IMR-90 (cell line): ENCODE results near the gene IKBKE. TPM values are rescaled to one million over a fixed set of nuclear protein-coding genes. Genes with fewer than 3 reads are reported as not detected.

Source experiments
- ATAC-seq: fragments of 200-7000 bp; cut with Tn5 transposase; 2 replicates; pipeline ENCODE4 v1.9.1; 2020; ENCODE audit warnings: low read depth, mild to moderate bottlenecking, moderate library complexity
- BruUV-seq: library from RNA; stranded (reverse); fragments of 400-500 nt; replicated peaks from 2 replicates; lab custom pipeline; 2021; lab: Mats Ljungman, UMichigan
- CTCF ChIA-PET: fragments of 300-600 bp; formaldehyde crosslinking; extraction: SDS; loops from one replicate; lab custom pipeline; 2021; ENCODE audit warnings: antibody characterized with exemption; lab: Yijun Ruan, JAX
- POLR2A ChIA-PET: fragments of 300-600 bp; sonication (Branson Sonifier 250); formaldehyde crosslinking; loops from one replicate; lab custom pipeline; 2022; ENCODE audit warnings: antibody characterized with exemption; ENCODE audit not compliant: unreplicated experiment; lab: Charles Lee
- DNase-seq: peaks from one replicate; pipeline ENCODE4 v3.0.0; 2013
- H2AFZ ChIP-seq: replicated peaks from 2 replicates; pipeline ENCODE3; 2013; ENCODE audit warnings: low read length, mild to moderate bottlenecking; ENCODE audit not compliant: poor library complexity
- H2AK5ac ChIP-seq: 2 replicates; pipeline ENCODE4 v1.6.1; 2013; ENCODE audit warnings: low read depth, low read length, inconsistent platforms
- H2AK9ac ChIP-seq: replicated peaks from 2 replicates; pipeline ENCODE3; 2013; ENCODE audit warnings: mild to moderate bottlenecking, low read depth, low read length, moderate library complexity; ENCODE audit not compliant: poor library complexity
- H2BK120ac ChIP-seq: 2 replicates; pipeline ENCODE4 v1.6.1; 2013; ENCODE audit warnings: low read depth, low read length, inconsistent platforms
- H2BK15ac ChIP-seq: 3 replicates; pipeline ENCODE4 v1.6.1; 2013; ENCODE audit warnings: low read depth, low read length, inconsistent platforms
- H2BK20ac ChIP-seq: 2 replicates; pipeline ENCODE4 v1.6.1; 2013; ENCODE audit warnings: low read depth, mild to moderate bottlenecking, inconsistent platforms, low read length, moderate library complexity
- H2BK5ac ChIP-seq: 2 replicates; pipeline ENCODE4 v1.6.1; 2013; ENCODE audit warnings: mild to moderate bottlenecking, low read depth, low read length, inconsistent platforms; ENCODE audit not compliant: poor library complexity, severe bottlenecking
- H3K14ac ChIP-seq: replicated peaks from 2 replicates; pipeline ENCODE4 v1.6.1; 2013; ENCODE audit warnings: low read depth, low read length, inconsistent platforms
- H3K18ac ChIP-seq: 2 replicates; pipeline ENCODE4 v1.6.1; 2013; ENCODE audit warnings: low read depth, low read length, control low read depth
- H3K23ac ChIP-seq: 2 replicates; pipeline ENCODE4 v1.6.1; 2013; ENCODE audit warnings: low read depth, low read length, inconsistent platforms
- H3K27ac ChIP-seq: 2 replicates; pipeline ENCODE4 v1.5.1; 2013; ENCODE audit warnings: mild to moderate bottlenecking, control low read depth, low read length; ENCODE audit not compliant: insufficient read depth
- H3K27me3 ChIP-seq: 2 replicates; pipeline ENCODE4 v1.6.1; 2013; ENCODE audit warnings: low read length; ENCODE audit not compliant: control insufficient read depth, insufficient read depth
- H3K36me3 ChIP-seq: 2 replicates; pipeline ENCODE4 v1.6.1; 2013; ENCODE audit warnings: low read length, mixed read lengths; ENCODE audit not compliant: control insufficient read depth, insufficient read depth
- H3K4ac ChIP-seq: 2 replicates; pipeline ENCODE4 v1.6.1; 2013; ENCODE audit warnings: low read depth, low read length, inconsistent platforms
- H3K4me1 ChIP-seq: 2 replicates; pipeline ENCODE4 v1.6.1; 2013; ENCODE audit warnings: low read length, mixed read lengths; ENCODE audit not compliant: control insufficient read depth, insufficient read depth
- H3K4me2 ChIP-seq: 2 replicates; pipeline ENCODE4 v1.6.1; 2013; ENCODE audit warnings: low read depth, mild to moderate bottlenecking, control low read depth, low read length, moderate library complexity
- H3K4me3 ChIP-seq: 2 replicates; pipeline ENCODE4 v1.5.1; 2013; ENCODE audit warnings: low read depth, mild to moderate bottlenecking, control low read depth, low read length, moderate library complexity; ENCODE audit not compliant: insufficient read depth
- H3K56ac ChIP-seq: 2 replicates; pipeline ENCODE4 v1.6.1; 2013; ENCODE audit warnings: low read length, inconsistent platforms; ENCODE audit not compliant: insufficient read depth; ENCODE audit errors: extremely low read depth
- H3K79me1 ChIP-seq, 2 experiments: 2 replicates each; pipeline ENCODE4 v1.6.1; 2013; ENCODE audit warnings: low read length in 2 of 2, inconsistent platforms in 1 of 2, low read depth in 1 of 2
- H3K9ac ChIP-seq: 2 replicates; pipeline ENCODE4 v1.6.1; 2013; ENCODE audit warnings: low read depth, low read length, control low read depth
- H3K9me1 ChIP-seq: 2 replicates; pipeline ENCODE4 v1.6.1; 2013; ENCODE audit warnings: low read length, inconsistent platforms; ENCODE audit not compliant: insufficient read depth
- H3K9me3 ChIP-seq: 2 replicates; pipeline ENCODE4 v1.6.1; 2013; ENCODE audit warnings: low read length; ENCODE audit not compliant: control insufficient read depth, insufficient read depth
- H4K20me1 ChIP-seq: 2 replicates; pipeline ENCODE4 v1.6.1; 2013; ENCODE audit warnings: low read length, inconsistent platforms; ENCODE audit not compliant: insufficient read depth
- H4K5ac ChIP-seq: 2 replicates; pipeline ENCODE4 v1.6.1; 2013; ENCODE audit warnings: mild to moderate bottlenecking, low read depth, low read length, control low read depth
- H4K8ac ChIP-seq, 2 experiments: 2 replicates each; pipeline ENCODE4 v1.6.1; 2013; ENCODE audit warnings: low read depth in 2 of 2, low read length in 2 of 2, control low read depth in 1 of 2, inconsistent platforms in 1 of 2
- H4K91ac ChIP-seq: 2 replicates; pipeline ENCODE4 v1.6.1; 2013; ENCODE audit warnings: low read depth, low read length, inconsistent platforms; ENCODE audit not compliant: insufficient read depth
- BHLHE40 ChIP-seq: fragments of 150-350 bp; IDR thresholded peaks from 2 replicates; pipeline ENCODE4 v1.6.1; 2016; ENCODE audit warnings: mild to moderate bottlenecking, low read depth, low read length
- CTCF ChIP-seq: conservative IDR thresholded peaks from 2 replicates; pipeline ENCODE4 v1.5.1; 2012; ENCODE audit warnings: mild to moderate bottlenecking, low read depth, low read length, improper control_type of control experiment
- MXI1 ChIP-seq: IDR thresholded peaks from 2 replicates; pipeline ENCODE4 v1.6.1; 2012; ENCODE audit warnings: low read depth, mild to moderate bottlenecking, low read length, moderate library complexity, borderline replicate concordance
- RAD21 ChIP-seq: IDR thresholded peaks from 2 replicates; pipeline ENCODE4 v1.6.1; 2012; ENCODE audit warnings: low read length, improper control_type of control experiment
- SMC3 ChIP-seq: fragments of 150-350 bp; IDR thresholded peaks from 2 replicates; pipeline ENCODE4 v1.6.1; 2016; ENCODE audit warnings: low read depth, mild to moderate bottlenecking, antibody characterized with exemption, low read length, moderate library complexity
- USF2 ChIP-seq: fragments of 150-350 bp; IDR thresholded peaks from 2 replicates; pipeline ENCODE4 v1.6.1; 2017; ENCODE audit warnings: mild to moderate bottlenecking, antibody characterized with exemption, low read length, low read depth
- WGBS, 2 experiments: methylation state at CpG; one replicate each; pipeline versions ENCODE4 v1.1.5 to v1.1.7; 2013; ENCODE audit warnings: missing lambda C conversion rate in 2 of 2; ENCODE audit not compliant: insufficient read length in 1 of 2; ENCODE audit errors: extremely low coverage in 2 of 2; 5-methylcytosine and 5-hydroxymethylcytosine counted together
- dilution Hi-C: fragments of 300-500 bp; cut with HindIII; formaldehyde crosslinking; loops from one replicate; pipeline ENCODE4 v1.14.3; 2018; ENCODE audit warnings: low sequenced_read_pairs; ENCODE audit not compliant: unreplicated experiment
- in situ Hi-C: fragments of 300-500 bp; cut with MboI; formaldehyde crosslinking; loops from 3 replicates; pipeline ENCODE4 v1.14.3; 2019; ENCODE audit warnings: low sequenced_read_pairs, inconsistent platforms, mixed read lengths
- intact Hi-C: fragments of 100-400 bp; cut with micrococcal nuclease; formaldehyde crosslinking; loops from 2 replicates; pipeline ENCODE4 v1.10.0; 2022
- polyA plus RNA-seq, 3 experiments: library from polyadenylated mRNA; depleted of rRNA; stranded (reverse); fragments of >200 nt; gene quantifications; 2 replicates each; pipeline ENCODE4 v1.2.3, GENCODE V29; 2012; ENCODE audit warnings: low replicate concordance in 1 of 3
- total RNA-seq: library from RNA; depleted of rRNA; stranded (reverse); fragments of >200 nt; gene quantifications from 2 replicates; pipeline ENCODE4 v1.2.3, GENCODE V29; 2012

The IKBKE gene
- total and polyA plus RNA-seq, 2 of the 4 experiments (the other 2 are of a cell fraction) = 20.3 to 24.0 TPM

GRCh38 chr1:206544562-206545257, 74.4 kb downstream of the IKBKE start:
- in situ Hi-C loops (loop anchor here (5.0 kb wide), 2 partner anchors 38 to 62 kb away; no protein-coding TSS in a partner anchor), intact Hi-C loops (loop anchor here (2.0 kb wide), 1 partner anchor 38 kb away; no protein-coding TSS in a partner anchor), dilution Hi-C loops (no loop called here)
- WGBS, 2 experiments = 0% methylated on average over 1 of the region's 9 CpGs; no CpG with 5 or more reads in 1 of the 2 experiments
- no peak overlapping the region for H4K5ac ChIP-seq
- TF ChIP-seq BHLHE40 (no peak), RAD21 (peak; percentile 68), MXI1 (no peak), SMC3 (peak; percentile 75), USF2 (peak; percentile 80), CTCF (peak; percentile 74)
- H3K9me3 ChIP-seq = no peaks in the 10 kb centered on the region
- no peak overlapping the region for H2BK5ac ChIP-seq
- H2AK5ac ChIP-seq = peak overlapping the region; percentile 37; the same call in 1 of the 2 replicates
- H3K4ac ChIP-seq = no peak overlapping the region
- ATAC-seq (peak; percentile 96), DNase-seq (peak; percentile 31)
- H3K27me3 ChIP-seq = peaks cover 2% of the 10 kb centered on the region
- no peak overlapping the region for H2AFZ ChIP-seq
- H3K18ac ChIP-seq = no peak overlapping the region
- H4K91ac ChIP-seq = no peak overlapping the region
- H3K36me3 ChIP-seq = no peaks in the 10 kb centered on the region
- no peak overlapping the region for H2BK20ac ChIP-seq
- H3K56ac ChIP-seq = no peak overlapping the region
- H3K9ac ChIP-seq = no peak overlapping the region
- no peak overlapping the region for H3K4me2 ChIP-seq
- no peaks in the 10 kb centered on the region for H3K79me1 ChIP-seq
- peaks cover 5% of the 10 kb centered on the region for H4K20me1 ChIP-seq
- no peak overlapping the region for H3K27ac ChIP-seq
- no peak overlapping the region for H4K8ac ChIP-seq
- no TSS peak for BruUV-seq
- no peak overlapping the region for H3K14ac ChIP-seq
- ChIA-PET POLR2A (interaction anchor here (0.6 kb wide), 1 partner anchor 29 kb away, joined by 4 read pairs; no protein-coding TSS in a partner anchor), CTCF (interaction anchor here (0.6 to 1.4 kb wide), 17 partner anchors 9 to 851 kb away, joined by 3 to 10 read pairs (median 3); no protein-coding TSS in a partner anchor)
- H2AK9ac ChIP-seq = peak overlapping the region; percentile 60
- no peak overlapping the region for H2BK120ac ChIP-seq
- no peak overlapping the region for H3K23ac ChIP-seq
- H2BK15ac ChIP-seq = no peak overlapping the region
- no peak overlapping the region for H3K4me3 ChIP-seq
- no peaks in the 10 kb centered on the region for H3K9me1 ChIP-seq
- H3K4me1 ChIP-seq = no peaks in the 10 kb centered on the region
